Hepatic stellate cell (primary cell): Measurements from ENCODE around the gene SLC2A5.

ENCODE experiments used
- DNase-seq: peaks from one replicate; pipeline ENCODE4 v3.0.0; 2011; ENCODE audit warnings: low spot score

Gene SLC2A5

DNA sequence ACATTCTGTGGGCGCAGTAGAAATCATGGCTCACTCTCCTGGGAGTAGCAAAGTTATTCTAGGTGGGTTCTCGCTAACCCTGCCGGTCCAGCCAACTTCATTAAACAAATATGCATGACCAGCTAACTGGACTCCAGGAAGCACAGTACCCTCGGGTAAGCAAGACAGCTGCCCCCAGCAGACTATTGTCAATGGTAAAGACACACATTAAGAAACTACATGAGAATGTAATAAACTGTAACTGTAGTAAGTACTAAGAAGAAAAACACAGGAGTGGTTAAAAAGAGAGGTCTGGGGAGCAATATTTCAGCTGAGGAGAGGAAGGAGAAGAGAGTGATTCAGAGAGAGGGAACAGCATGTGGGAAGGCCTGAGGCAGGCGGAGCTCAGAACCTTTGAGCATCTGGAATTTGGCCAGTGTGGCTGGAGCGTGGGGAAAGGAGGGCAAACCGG is 7.4 kb downstream of the SLC2A5 start:
- DNase-seq, result no peak

GRCh38 chr1:9061252-9061960 is 8.0 kb downstream of the SLC2A5 start:
- DNase-seq, result no peak

DNA sequence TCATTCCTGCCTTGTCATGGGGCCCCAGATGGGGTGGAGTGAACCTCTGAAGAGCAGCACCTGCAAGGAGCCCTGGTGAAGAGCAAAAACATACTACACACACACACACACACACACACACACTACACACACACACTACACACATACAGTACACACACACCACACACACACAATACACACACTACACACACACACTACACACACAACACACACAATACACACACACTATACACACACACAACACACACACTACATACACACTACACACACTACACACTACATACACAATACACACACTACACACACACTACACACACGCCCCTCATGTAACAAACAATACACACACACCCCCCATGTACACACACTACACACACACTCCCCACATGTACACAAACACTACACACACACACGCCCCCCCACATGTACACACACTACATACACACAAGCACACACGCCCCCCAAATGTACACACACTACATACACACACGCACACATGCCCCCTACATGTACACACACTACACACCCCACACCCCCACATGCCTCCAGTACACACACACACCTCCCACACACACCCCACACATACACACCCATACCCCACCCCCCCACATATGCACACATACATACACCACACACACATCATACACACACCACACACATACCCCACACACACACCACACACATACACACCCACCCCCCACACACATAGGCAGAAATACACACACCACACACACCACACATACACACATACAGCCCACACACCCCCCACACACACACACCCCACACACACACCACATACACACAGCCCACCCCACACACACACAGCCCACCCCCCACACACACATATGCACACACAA is 9.3 kb downstream of the SLC2A5 start:
- no peak for DNase-seq

DNA sequence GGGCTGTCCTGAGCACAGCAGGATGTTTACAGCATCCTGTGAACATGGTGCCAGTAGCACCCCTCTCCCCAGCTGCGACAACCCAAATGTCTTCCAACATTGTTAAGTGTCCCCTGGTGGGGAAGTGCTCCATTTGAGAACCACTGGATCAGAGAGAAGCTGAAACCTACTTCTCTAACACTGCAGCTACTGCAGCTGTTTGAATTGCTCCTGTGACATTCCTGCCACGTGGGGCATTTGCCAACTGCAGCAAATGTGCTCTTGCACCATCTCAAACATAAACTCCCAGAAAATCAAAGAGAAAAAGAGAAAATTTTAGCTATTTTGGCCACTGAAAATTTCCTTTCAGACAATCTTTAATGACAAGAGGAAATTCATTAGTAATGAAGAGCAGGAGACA is 11.0 kb downstream of the SLC2A5 start:
- no peak for DNase-seq

GRCh38 chr1:9057851-9058250 is 11.6 kb downstream of the SLC2A5 start:
- no peak for DNase-seq

- no peak for DNase-seq
Measured at GRCh38 chr1:9052272-9053049, 17.0 kb downstream of the SLC2A5 start.

- no peak for DNase-seq
Measured at GRCh38 chr1:9051379-9051778, 18.1 kb downstream of the SLC2A5 start.

- no peak for DNase-seq
Measured at GRCh38 chr1:9050803-9051202, 18.6 kb downstream of the SLC2A5 start.

GRCh38 chr1:9048551-9048950 is 20.9 kb downstream of the SLC2A5 start:
- no peak for DNase-seq

DNA sequence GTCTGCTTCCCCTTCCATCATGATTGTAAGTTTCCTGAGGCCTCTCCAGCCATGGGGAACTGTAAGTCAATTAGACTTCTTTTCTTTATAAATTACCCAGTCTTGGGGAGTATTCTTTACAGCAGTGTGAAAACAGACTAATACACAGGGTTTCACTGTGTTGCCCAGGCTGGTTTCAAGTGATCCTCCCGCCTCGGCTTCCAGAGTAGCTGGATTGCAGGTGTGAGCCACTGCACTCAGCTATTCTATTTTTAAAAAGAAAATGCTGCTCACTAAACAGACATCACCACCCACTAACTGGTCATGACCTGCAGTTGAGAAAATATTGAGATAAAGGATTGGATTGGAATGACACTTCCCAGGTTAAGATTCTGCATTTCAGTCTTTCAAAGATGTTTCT is 22.4 kb downstream of the SLC2A5 start:
- DNase-seq, result no peak

GRCh38 chr1:9045861-9046510 is 23.4 kb downstream of the SLC2A5 start:
- no peak for DNase-seq

- DNase-seq, result no peak
Measured at GRCh38 chr1:9044236-9044635, 25.2 kb downstream of the SLC2A5 start.

DNA sequence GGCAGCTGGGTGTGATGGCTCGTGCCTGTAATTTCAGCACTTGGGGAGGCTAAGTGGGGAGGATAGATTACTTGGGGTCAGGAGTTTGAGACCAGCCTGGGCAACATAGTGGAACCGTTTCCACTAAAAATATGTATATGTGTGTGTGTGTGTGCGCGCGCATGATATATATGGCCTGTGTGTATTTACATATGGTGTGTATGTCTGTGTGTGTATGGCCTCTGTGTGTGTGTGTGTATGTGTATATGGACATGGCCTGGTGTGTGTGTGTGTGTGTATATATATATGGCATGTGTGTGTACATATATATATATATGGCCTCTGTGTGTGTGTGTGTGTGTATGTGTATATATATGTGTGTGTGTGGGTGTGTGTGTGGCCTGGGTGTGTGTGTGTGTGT is 27.2 kb downstream of the SLC2A5 start:
- DNase-seq, result no peak

DNA sequence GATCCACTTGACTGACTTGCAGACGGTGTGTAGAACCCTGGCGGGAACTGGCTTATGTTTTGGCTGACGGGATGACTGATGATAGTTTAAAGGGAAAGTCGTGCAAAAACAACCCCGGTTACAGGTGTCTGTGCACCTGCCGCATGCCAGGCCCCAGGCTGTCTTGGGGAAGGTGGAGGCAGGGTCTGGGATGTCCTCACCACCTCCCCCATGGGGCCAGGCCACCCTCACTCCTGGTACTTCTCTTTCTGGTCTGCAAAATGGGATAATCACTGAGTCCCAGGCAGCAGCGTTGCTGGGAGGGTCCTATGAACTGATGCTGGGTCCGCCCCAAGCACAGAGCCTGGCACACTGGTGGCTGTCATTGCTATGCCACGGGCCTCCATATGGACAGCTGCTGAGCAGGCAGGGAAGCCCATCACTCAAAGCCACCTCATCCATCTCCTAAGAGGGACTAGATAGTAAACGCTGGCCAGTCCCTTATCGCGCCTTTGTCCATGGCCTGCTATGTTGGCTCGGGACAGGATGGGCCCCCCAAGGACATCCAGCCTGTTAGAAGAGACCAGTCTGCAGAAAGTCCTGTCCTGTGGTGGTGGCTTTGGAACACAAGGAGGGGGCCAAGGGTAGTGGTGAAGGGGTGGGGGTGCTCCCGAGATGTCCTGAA is 28.2 kb downstream of the SLC2A5 start:
- DNase-seq, result no peak

DNA sequence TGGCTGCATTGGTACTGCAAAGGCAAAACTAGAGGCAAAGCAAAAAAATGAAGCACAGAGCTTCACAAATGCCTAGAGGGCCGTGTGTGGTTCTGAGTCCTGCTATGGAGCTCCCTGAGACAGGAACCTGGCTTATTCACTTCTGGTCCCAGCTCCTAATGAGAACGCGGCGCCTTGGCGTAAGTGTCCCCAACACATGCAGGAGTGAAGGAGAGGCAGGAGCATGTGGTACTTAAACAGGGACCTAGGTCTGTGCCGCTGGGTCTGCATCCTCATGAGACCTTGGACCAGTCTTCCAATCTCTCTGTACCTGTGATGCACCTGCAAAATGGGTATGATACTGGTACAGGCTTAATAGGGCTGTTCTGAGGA is 28.8 kb downstream of the SLC2A5 start:
- DNase-seq, result no peak

DNA sequence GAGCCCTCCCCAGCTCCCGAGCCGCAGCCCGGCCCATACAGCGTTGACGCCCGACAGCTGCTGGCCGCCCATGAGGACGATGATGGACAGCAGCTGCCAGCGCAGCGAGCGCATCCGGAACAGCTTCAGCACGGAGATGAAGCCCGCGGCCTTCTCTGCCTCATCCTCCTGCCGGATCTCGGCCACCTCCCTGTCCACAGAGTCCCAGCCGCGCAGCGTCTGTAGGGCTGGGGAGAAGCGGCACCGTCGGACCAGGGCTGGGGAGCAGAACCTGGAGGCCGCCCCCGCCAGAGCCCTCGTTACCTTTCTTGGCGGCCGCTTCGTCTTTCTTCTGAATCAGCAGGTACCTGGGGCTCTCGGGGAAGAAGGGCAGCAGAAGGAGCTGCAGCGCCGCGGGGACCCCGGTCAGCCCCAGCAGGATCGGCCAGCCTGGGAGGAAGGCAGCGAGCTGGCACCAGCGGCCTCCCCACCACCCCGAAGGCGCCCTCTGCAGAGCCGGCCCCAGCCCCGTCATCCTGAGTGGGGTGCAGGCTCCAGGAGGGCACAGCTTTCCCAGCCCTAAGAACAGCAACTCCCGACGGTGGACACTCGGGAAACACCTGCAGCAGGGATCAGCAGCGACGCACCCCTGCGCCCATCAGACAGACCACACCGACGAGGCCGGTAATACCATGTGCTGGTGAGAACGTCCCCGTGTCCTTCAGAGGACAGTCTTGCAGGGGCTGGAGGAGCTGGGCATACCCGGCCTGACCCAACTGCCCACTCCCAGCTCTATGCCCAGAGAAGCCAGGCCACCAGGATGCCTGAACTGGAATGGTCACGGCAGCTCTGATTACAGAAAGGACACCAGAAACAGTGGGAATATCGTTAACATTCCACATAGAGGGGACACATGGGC is 29.4 kb downstream of the SLC2A5 start:
- no peak for DNase-seq

- no peak for DNase-seq
Measured at GRCh38 chr1:9038881-9039760, 30.3 kb downstream of the SLC2A5 start.

GRCh38 chr1:9038338-9038650 is 31.1 kb downstream of the SLC2A5 start:
- DNase-seq, result no peak

DNA sequence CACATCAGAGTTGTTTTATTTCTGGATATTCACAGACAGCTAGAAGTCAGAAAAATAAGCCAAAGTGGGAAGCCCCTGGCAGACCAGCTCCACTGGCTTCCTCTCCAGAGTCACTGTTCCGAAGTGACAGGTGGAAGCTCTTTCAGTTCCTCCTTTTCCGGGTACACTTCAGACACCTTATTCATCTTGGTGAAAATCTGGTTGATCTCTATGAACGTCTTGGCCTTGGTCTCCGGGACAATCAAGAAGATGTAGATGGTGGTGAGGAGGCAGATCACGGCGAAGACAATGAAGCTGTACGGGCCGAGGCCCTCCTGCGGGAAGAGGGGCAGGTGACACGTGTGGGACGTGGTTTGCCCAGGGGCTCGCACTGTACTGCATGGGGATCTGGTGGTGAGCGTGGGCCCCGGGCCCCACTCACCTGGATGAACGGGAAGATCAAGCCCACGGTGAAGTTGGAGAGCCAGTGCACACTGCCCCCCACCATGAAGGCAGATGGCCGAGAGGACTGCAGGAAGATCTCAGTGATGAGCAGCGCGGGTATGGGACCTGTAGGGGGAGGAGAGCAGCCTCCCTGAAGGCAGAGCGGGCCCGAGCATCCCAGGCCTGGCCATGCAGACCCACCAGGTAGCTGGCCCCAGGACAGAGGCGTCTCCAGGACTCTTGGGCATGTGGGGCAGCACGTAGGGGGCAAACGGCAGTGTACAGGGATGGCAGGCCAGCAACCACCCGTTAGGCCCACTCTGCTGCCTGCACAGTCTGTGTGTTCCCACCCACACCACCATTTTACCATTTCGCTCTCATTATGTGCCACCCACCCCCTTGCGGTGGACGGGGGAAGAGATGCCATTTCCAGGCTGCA is 31.7 kb downstream of the SLC2A5 start:
- DNase-seq, result no peak
